GM19395 (cell line): ENCODE data around the gene RIMBP2.
"Not testable (repeated sequence)": the region's sequence is repeated elsewhere in the genome, so short reads cannot be mapped to it uniquely, and the experiment has no call there.

Experiments used
- ATAC-seq: cut with Tn5 transposase; IDR thresholded peaks from one replicate; pipeline ENCODE4 v1.9.1; 2021; ENCODE audit warnings: mild to moderate bottlenecking, moderate library complexity; ENCODE audit not compliant: unreplicated experiment

RIMBP2 gene

GRCh38 chr12:130707571-130707891 is 8.6 kb downstream of the RIMBP2 start:
- no peak for ATAC-seq

GRCh38 chr12:130706885-130707570 is 9.1 kb downstream of the RIMBP2 start:
- ATAC-seq: no peak

- no peak for ATAC-seq
Observed at GRCh38 chr12:130706311-130706710, 9.8 kb downstream of the RIMBP2 start.

- ATAC-seq: no peak
Observed at GRCh38 chr12:130705178-130705822, 10.8 kb downstream of the RIMBP2 start.

GRCh38 chr12:130704606-130705005 is 11.5 kb downstream of the RIMBP2 start:
- ATAC-seq: no peak

- no peak for ATAC-seq
Observed at GRCh38 chr12:130703733-130704375, 12.2 kb downstream of the RIMBP2 start.

- ATAC-seq: no peak
Observed at GRCh38 chr12:130702966-130703732, 12.9 kb downstream of the RIMBP2 start.

GRCh38 chr12:130701402-130701744 is 14.7 kb downstream of the RIMBP2 start:
- no peak for ATAC-seq

GRCh38 chr12:130700492-130701401 is 15.4 kb downstream of the RIMBP2 start:
- ATAC-seq: no peak

- no peak for ATAC-seq
Observed at GRCh38 chr12:130698106-130698505, 18.0 kb downstream of the RIMBP2 start.

- ATAC-seq: no peak
Observed at GRCh38 chr12:130696379-130697100, 19.6 kb downstream of the RIMBP2 start.

- ATAC-seq: no peak
Observed at GRCh38 chr12:130695061-130695460, 21.0 kb downstream of the RIMBP2 start.

- ATAC-seq: no peak
Observed at GRCh38 chr12:130689408-130690405, 26.4 kb downstream of the RIMBP2 start.

- not testable (repeated sequence) for ATAC-seq
Observed at GRCh38 chr12:130688999-130689398, 27.1 kb downstream of the RIMBP2 start.

GRCh38 chr12:130687796-130688778 is 28.0 kb downstream of the RIMBP2 start:
- ATAC-seq: no peak

- no peak for ATAC-seq
Observed at GRCh38 chr12:130687190-130687589, 28.9 kb downstream of the RIMBP2 start.

- no peak for ATAC-seq
Observed at GRCh38 chr12:130686511-130686991, 29.5 kb downstream of the RIMBP2 start.
